Epithelial cell of esophagus (primary cell): ENCODE results near the gene YOD1.

ENCODE experiments used
- DNase-seq: peaks from one replicate; pipeline ENCODE4 v3.0.0; 2010; ENCODE audit warnings: low read depth
- H3K4me3 ChIP-seq: 2 replicates; pipeline ENCODE4 v1.5.1; 2011; ENCODE audit warnings: mild to moderate bottlenecking, low read length, control low read depth
- CTCF ChIP-seq: IDR thresholded peaks from 2 replicates; pipeline ENCODE4 v1.5.1; 2011; ENCODE audit warnings: low read depth, mild to moderate bottlenecking, low read length, control low read depth, inconsistent platforms; ENCODE audit not compliant: insufficient read depth; ENCODE audit errors: missing control alignments

Gene YOD1

GRCh38 chr1:207009945-207010344 lies 41.1 kb downstream of the YOD1 start:
- DNase-seq = no peak
- H3K4me3 ChIP-seq = no peak overlapping the region
- no peak for TF ChIP-seq CTCF

GRCh38 chr1:207009182-207009850 lies 41.7 kb downstream of the YOD1 start:
- TF ChIP-seq CTCF = no peak
- no peak for DNase-seq
- no peak overlapping the region for H3K4me3 ChIP-seq

GRCh38 chr1:207007352-207008033 lies 43.5 kb downstream of the YOD1 start:
- H3K4me3 ChIP-seq = no peak overlapping the region
- peak; percentile 95 for DNase-seq
- no peak for TF ChIP-seq CTCF

- peak; percentile 48 for DNase-seq
- H3K4me3 ChIP-seq = no peak overlapping the region
- no peak for TF ChIP-seq CTCF
Measured at GRCh38 chr1:207006914-207007313, 44.1 kb downstream of the YOD1 start.

GRCh38 chr1:207006083-207006482 lies 44.9 kb downstream of the YOD1 start:
- TF ChIP-seq CTCF = no peak

DNA sequence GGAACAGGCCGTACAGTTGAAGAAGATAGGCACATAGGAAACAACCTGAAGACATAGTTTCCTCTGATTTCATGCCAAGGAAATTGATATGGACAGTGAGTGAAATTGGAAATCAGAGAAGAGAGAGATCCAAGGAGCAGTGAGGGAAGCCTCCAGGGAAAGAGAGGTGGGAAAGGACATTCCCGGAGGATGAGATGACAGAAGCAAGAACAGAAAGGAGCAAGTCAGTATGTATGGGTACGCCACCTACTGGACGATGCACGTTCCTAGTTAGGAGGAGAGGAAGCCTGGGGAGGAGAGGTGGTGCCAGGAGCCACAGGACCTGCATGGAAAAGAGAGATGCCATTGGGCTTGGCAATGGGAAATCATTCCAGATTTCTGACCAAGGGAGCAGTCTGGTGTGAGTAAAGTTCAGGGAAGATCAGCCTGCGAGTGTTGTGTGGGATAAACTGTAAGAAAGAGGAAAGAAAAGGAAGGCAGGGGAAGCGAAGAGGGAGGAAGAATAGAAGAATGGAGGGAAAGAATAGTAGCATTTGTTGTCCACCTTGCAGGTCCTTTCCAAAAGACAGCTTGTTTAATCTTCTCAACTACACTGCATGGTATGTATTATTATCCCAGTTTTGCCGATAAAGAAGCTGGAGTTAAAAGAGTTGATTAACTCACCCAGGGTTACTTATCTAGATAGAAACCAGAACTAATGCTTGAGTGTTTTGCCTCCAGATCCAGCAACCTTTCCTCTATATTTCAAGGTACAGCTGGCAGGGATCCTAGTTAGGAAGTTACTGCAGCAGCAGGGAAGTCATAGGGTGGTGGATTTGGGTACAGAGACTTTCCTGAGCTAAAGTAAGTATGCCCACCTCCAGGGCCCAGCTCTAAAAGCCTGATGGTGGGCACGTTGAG lies 45.8 kb downstream of the YOD1 start:
- peak; percentile 87 for DNase-seq
- peak; percentile 85 for TF ChIP-seq CTCF
- H3K4me3 ChIP-seq = no peak overlapping the region

More at GRCh38 chr1:207006083-207006482, 44.9 kb downstream of the YOD1 start:
- no peak for DNase-seq
- no peak overlapping the region for H3K4me3 ChIP-seq
